NCI-H526 (cell line): ENCODE data around the gene LRRC36.

Source experiments
- DNase-seq, 2 experiments: peaks; one replicate each; lab custom pipeline; 2025; lab: John Stamatoyannopoulos, UW

Gene LRRC36

GRCh38 chr16:67326472-67327309 lies at the start of gene LRRC36, which contains the start of gene KCTD19:
TSS of gene LRRC36 (plus strand) at chr16:67326815. CDS start at chr16:67326863, 48 bp downstream.
TSS of gene KCTD19 (minus strand) at chr16:67326741. CDS start at chr16:67326707, 34 bp downstream.
- peak; percentile 8 to 76 for DNase-seq

- no peak for DNase-seq
These were observed 49.2 kb upstream of the LRRC36 start for GRCh38 chr16:67277294-67277998.

GRCh38 chr16:67277999-67278772 lies 48.4 kb upstream of the LRRC36 start:
- no peak for DNase-seq

GRCh38 chr16:67278773-67279295 lies 47.8 kb upstream of the LRRC36 start:
- peak in 1 of 2 experiments; percentile 43 for DNase-seq

GRCh38 chr16:67279296-67280089 lies 47.1 kb upstream of the LRRC36 start, which contains the start of gene PLEKHG4:
TSS of gene PLEKHG4 (plus strand) at chr16:67279532. CDS start at chr16:67280045, 513 bp downstream.
- DNase-seq = peak in 1 of 2 experiments; percentile 77

GRCh38 chr16:67280090-67281015 lies 46.3 kb upstream of the LRRC36 start:
- no peak for DNase-seq

GRCh38 chr16:67281536-67282446 lies 44.8 kb upstream of the LRRC36 start:
- DNase-seq = no peak

GRCh38 chr16:67282447-67282805 lies 44.2 kb upstream of the LRRC36 start:
- DNase-seq = no peak

- no peak for DNase-seq
These were observed 43.4 kb upstream of the LRRC36 start for GRCh38 chr16:67283039-67283825.

GRCh38 chr16:67283826-67284555 lies 42.6 kb upstream of the LRRC36 start:
- no peak for DNase-seq

- DNase-seq = peak in 1 of 2 experiments; percentile 52
These were observed 41.6 kb upstream of the LRRC36 start for GRCh38 chr16:67284699-67285646.

- no peak for DNase-seq
These were observed 40.0 kb upstream of the LRRC36 start for GRCh38 chr16:67286441-67287235.

GRCh38 chr16:67287960-67288359 lies 38.7 kb upstream of the LRRC36 start:
- no peak for DNase-seq

GRCh38 chr16:67291461-67291860 lies 35.2 kb upstream of the LRRC36 start:
- no peak for DNase-seq

- no peak for DNase-seq
These were observed 32.4 kb upstream of the LRRC36 start for GRCh38 chr16:67294171-67294757.
